Panc1 (cell line): ENCODE measurements around the gene GNAQ. TPM values are rescaled to one million over a fixed set of nuclear protein-coding genes. Genes with fewer than 3 reads are reported as not detected.

Experiments used
- ATAC-seq: fragments of 200-7000 bp; cut with Tn5 transposase; 2 replicates; pipeline ENCODE4 v1.9.1; 2020; ENCODE audit warnings: mild to moderate bottlenecking, moderate library complexity
- BruUV-seq: library from RNA; stranded (reverse); fragments of 400-500 nt; replicated peaks from 2 replicates; lab custom pipeline; 2021; lab: Mats Ljungman, UMichigan
- CTCF ChIA-PET: fragments of 300-600 bp; sonication (Branson Sonifier 250); formaldehyde crosslinking; loops from one replicate; lab custom pipeline; 2022; ENCODE audit warnings: antibody characterized with exemption; lab: Charles Lee
- POLR2A ChIA-PET: fragments of 300-600 bp; sonication (Branson Sonifier 250); formaldehyde crosslinking; loops from one replicate; lab custom pipeline; 2022; ENCODE audit warnings: antibody characterized with exemption; lab: Charles Lee
- DNase-seq: peaks from one replicate; pipeline ENCODE4 v3.0.0-alpha.2; 2010; ENCODE audit warnings: low read depth, low spot score
- H3K27ac ChIP-seq: 2 replicates; pipeline ENCODE4 v1.5.1; 2011; ENCODE audit warnings: mild to moderate bottlenecking, low read length, inconsistent platforms
- H3K27me3 ChIP-seq: fragments of 200-500 bp; sonication (Bioruptor generic); 2 replicates; pipeline ENCODE4 v1.6.0; 2014; ENCODE audit warnings: low read length, inconsistent platforms; ENCODE audit not compliant: control insufficient read depth, insufficient read depth
- H3K36me3 ChIP-seq: fragments of 200-500 bp; sonication (Bioruptor generic); 2 replicates; pipeline ENCODE4 v1.5.1; 2014; ENCODE audit warnings: inconsistent platforms, mild to moderate bottlenecking, low read length, moderate library complexity; ENCODE audit not compliant: control insufficient read depth, insufficient read depth
- H3K4me1 ChIP-seq: 2 replicates; pipeline ENCODE4 v1.5.1; 2011; ENCODE audit warnings: inconsistent platforms, mild to moderate bottlenecking, low read length, moderate library complexity; ENCODE audit not compliant: control insufficient read depth, insufficient read depth
- H3K4me3 ChIP-seq, 2 experiments: 2 replicates each; pipeline ENCODE4 v1.5.1; 2011 to 2012; ENCODE audit warnings: low read depth in 2 of 2, low read length in 2 of 2, mild to moderate bottlenecking in 2 of 2, inconsistent platforms in 1 of 2, moderate library complexity in 1 of 2
- H3K9me3 ChIP-seq: fragments of 200-500 bp; sonication (Bioruptor generic); 2 replicates; pipeline ENCODE4 v1.5.1; 2014; ENCODE audit warnings: low read depth, mild to moderate bottlenecking, inconsistent platforms, low read length, moderate library complexity; ENCODE audit not compliant: control insufficient read depth, insufficient read depth
- CTCF ChIP-seq: fragments of 450-650 bp; IDR thresholded peaks from 2 replicates; pipeline ENCODE4 v1.5.1; 2017; ENCODE audit warnings: mild to moderate bottlenecking
- POLR2AphosphoS5 ChIP-seq: IDR thresholded peaks from 2 replicates; pipeline ENCODE4 v1.6.1; 2012; ENCODE audit warnings: mild to moderate bottlenecking, low read depth, low read length, moderate library complexity
- REST ChIP-seq, 2 experiments: IDR thresholded peaks; 2 replicates each; pipeline ENCODE4 v1.6.1; 2011 to 2012; ENCODE audit warnings: low read depth in 2 of 2, control low read depth in 1 of 2, low read length in 1 of 2, mild to moderate bottlenecking in 1 of 2, moderate library complexity in 1 of 2; ENCODE audit not compliant: insufficient read depth in 1 of 2
- SIN3A ChIP-seq: IDR thresholded peaks from 2 replicates; pipeline ENCODE4 v1.6.1; 2012; ENCODE audit warnings: low read depth, mild to moderate bottlenecking, low read length, moderate library complexity, borderline replicate concordance; ENCODE audit not compliant: insufficient read depth
- TCF7L2 ChIP-seq: IDR thresholded peaks from 2 replicates; pipeline ENCODE4 v1.6.1; 2011; ENCODE audit warnings: mild to moderate bottlenecking, low read depth, low read length, inconsistent platforms
- in situ Hi-C: cut with HindIII; loops from 2 replicates; pipeline ENCODE4 v1.10.0; 2016; ENCODE audit warnings: low sequenced_read_pairs, low pct_unique_long_range_greater_than_20kb
- intact Hi-C: fragments of 100-400 bp; cut with micrococcal nuclease; formaldehyde crosslinking; loops from one replicate; pipeline ENCODE4 v1.10.0; 2022; ENCODE audit not compliant: unreplicated experiment
- total RNA-seq: library from RNA; stranded (reverse); gene quantifications from one replicate; pipeline ENCODE4 v1.2.1, GENCODE V29; 2021; ENCODE audit not compliant: unreplicated experiment

The GNAQ gene
- total RNA-seq, 1 experiment from 2014 or later: 34.5 TPM

- CTCF ChIA-PET: no interaction called here
- Histone ChIP-seq H3K9me3 (no peaks in the 10 kb centered on the region), H3K4me3 (no peak overlapping the region), H3K36me3 (no peaks in the 10 kb centered on the region), H3K27me3 (no peaks in the 10 kb centered on the region), H3K27ac (no peak overlapping the region), H3K4me1 (no peaks in the 10 kb centered on the region)
- intact Hi-C loops (no loop called here), in situ Hi-C loops (no loop called here)
- no peak for DNase-seq
- POLR2A ChIA-PET: no interaction called here
- BruUV-seq: no TSS peak
- TF ChIP-seq CTCF: no peak
- no peak for TF ChIP-seq REST (IDR thresholded peaks at IDR 0.05; ENCODE audit: insufficient read depth in 1 of 2, low read depth in 2 of 2, low read length in 1 of 2)
- TF ChIP-seq POLR2AphosphoS5: no peak
- TF ChIP-seq TCF7L2: no peak
- no peak for TF ChIP-seq SIN3A
- ATAC-seq: no peak
Observed at GRCh38 chr9:77743386-77743785, 288.2 kb downstream of the GNAQ start.

- Histone ChIP-seq H3K4me1 (no peaks in the 10 kb centered on the region), H3K4me3 (no peak overlapping the region), H3K36me3 (no peaks in the 10 kb centered on the region), H3K9me3 (no peaks in the 10 kb centered on the region), H3K27ac (no peak overlapping the region), H3K27me3 (no peaks in the 10 kb centered on the region)
- ATAC-seq: no peak
- ChIA-PET CTCF (interaction anchor here (0.6 kb wide), 1 partner anchor 170 kb away, joined by 6 read pairs; no protein-coding TSS in a partner anchor), POLR2A (no interaction called here)
- BruUV-seq: no TSS peak
- in situ Hi-C loops (no loop called here), intact Hi-C loops (no loop called here)
- DNase-seq: no peak
- TF ChIP-seq REST (IDR thresholded peaks at IDR 0.05; ENCODE audit: insufficient read depth in 1 of 2, low read depth in 2 of 2, low read length in 1 of 2): no peak
- no peak for TF ChIP-seq SIN3A
- TF ChIP-seq TCF7L2: no peak
- TF ChIP-seq POLR2AphosphoS5: no peak
- no peak for TF ChIP-seq CTCF
Observed at GRCh38 chr9:77738932-77739331, 292.7 kb downstream of the GNAQ start.
